GM12875 (cell line): ENCODE results near the gene PNLIP.

Source experiments
- H3K4me3 ChIP-seq: one replicate; pipeline ENCODE4 v1.5.1; 2011; ENCODE audit warnings: low read depth, low read length, control low read depth
- TF ChIP-seq, protein P1 (sequence below): IDR thresholded peaks from 2 replicates; pipeline ENCODE4 v1.5.1; 2011; ENCODE audit warnings: low read depth, mild to moderate bottlenecking, control low read depth, inconsistent platforms, low read length, moderate library complexity, borderline replicate concordance; ENCODE audit not compliant: insufficient read depth

Gene PNLIP

DNA sequence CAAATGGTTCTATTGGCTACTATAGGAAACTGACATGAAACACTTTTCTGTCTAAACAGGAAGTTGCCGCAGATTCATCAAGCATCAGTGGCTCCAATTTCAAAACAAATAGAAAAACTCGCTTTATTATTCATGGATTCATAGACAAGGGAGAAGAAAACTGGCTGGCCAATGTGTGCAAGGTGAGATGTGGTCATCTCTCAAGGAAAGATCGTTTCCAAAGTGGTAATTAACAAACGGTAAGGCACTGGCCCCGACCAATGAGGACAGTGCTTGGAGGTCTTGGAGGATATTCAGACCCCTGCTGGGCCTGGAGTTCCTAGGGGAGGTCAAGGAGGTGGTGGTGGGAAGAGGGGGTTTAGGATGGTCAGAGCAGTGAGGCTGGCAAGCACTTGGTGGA, 2.6 kb downstream of the PNLIP start:
- no peak overlapping the region for H3K4me3 ChIP-seq
- TF ChIP-seq, protein P1, sequence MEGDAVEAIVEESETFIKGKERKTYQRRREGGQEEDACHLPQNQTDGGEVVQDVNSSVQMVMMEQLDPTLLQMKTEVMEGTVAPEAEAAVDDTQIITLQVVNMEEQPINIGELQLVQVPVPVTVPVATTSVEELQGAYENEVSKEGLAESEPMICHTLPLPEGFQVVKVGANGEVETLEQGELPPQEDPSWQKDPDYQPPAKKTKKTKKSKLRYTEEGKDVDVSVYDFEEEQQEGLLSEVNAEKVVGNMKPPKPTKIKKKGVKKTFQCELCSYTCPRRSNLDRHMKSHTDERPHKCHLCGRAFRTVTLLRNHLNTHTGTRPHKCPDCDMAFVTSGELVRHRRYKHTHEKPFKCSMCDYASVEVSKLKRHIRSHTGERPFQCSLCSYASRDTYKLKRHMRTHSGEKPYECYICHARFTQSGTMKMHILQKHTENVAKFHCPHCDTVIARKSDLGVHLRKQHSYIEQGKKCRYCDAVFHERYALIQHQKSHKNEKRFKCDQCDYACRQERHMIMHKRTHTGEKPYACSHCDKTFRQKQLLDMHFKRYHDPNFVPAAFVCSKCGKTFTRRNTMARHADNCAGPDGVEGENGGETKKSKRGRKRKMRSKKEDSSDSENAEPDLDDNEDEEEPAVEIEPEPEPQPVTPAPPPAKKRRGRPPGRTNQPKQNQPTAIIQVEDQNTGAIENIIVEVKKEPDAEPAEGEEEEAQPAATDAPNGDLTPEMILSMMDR, result no peak

DNA sequence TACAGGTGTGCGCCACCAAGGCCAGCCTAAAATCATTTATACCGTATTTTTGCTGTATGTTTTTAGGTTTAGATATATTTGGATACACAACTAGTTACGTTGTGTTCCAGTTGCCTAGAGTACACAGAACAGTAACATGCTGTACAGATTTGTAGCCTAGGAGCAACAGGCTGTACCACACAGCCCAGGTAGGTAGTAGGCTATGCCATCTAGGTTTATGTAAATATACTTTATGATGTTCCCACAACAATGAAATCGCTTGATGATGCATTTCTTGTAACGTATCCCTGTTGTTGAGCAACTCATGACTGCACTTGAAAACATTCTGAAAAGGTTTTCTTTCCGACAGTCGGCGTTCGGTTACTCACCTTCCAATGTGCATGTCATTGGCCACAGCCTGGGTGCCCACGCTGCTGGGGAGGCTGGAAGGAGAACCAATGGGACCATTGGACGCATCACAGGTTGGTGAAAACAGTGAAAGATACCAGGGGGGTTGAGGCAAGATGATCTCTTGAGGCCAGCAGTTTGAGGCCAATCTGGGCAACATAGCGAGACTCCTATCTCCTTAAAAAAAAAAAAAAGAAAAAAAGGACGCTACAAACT, 7.7 kb downstream of the PNLIP start:
- no peak overlapping the region for H3K4me3 ChIP-seq
- TF ChIP-seq, protein P1, result no peak

DNA sequence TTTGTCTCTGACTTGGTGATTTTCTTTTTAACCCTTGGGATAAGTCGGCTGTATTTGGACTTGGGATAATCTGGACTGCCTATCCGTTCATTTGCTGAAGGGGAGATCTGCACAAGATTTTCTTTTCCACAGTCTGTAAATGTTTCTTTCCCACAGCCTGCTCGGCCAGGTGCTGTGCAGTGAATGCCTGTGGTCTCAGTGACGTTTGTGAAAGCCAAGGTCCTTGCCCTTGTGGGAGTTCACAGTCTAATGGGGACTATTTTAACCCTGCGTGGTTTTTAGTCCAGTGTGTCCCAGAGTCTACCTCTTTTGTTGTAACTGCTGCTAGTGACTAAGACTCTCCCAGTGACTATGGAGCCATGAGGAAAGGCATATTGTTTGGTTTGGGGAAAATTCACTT, 8.9 kb downstream of the PNLIP start:
- H3K4me3 ChIP-seq, result no peak overlapping the region
- TF ChIP-seq, protein P1, result no peak

DNA sequence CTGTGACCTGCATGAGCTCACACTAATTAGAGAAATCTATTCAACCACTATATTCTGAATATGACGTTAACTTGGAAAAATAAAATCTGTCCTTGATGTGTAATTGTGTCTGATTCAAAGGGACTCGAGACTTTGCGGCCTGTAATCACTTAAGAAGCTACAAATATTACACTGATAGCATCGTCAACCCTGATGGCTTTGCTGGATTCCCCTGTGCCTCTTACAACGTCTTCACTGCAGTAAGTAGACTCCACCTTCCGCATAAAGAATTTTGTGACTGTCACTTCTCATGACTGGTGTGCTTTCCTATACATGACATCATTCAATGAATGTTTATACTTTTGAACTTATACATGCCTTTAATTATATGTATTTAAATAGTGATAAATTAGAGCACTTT, 10.1 kb downstream of the PNLIP start:
- H3K4me3 ChIP-seq, result no peak overlapping the region
- TF ChIP-seq, protein P1, result no peak

DNA sequence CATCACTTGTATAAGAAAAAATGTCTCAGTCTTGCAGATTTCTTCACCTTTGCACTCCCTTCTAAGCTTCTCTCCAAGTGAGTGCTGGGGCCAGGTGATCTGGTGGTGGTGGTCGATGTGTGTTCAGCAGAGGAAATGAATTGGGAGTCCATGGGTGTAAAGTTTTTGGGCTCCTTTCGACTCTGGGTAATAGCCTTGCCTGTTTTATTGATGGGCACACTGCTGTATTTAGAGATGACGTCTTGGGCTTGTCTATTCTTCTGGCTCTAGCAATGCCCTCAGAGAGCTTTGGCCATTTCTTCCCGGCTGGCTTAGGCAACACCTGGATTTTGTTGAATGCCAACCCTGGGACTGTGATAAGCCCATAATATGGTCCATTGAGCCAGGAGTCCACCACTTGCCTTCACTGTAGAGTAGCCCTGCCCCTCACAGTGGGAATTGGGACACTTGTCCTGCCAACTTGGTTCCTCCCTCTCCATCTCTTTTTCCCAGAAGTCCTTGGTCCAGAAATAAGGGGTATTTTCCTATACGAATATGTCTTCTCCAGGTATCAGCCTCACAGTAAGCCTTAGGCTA, 11.7 kb downstream of the PNLIP start:
- TF ChIP-seq, protein P1, result no peak
- H3K4me3 ChIP-seq, result no peak overlapping the region

DNA sequence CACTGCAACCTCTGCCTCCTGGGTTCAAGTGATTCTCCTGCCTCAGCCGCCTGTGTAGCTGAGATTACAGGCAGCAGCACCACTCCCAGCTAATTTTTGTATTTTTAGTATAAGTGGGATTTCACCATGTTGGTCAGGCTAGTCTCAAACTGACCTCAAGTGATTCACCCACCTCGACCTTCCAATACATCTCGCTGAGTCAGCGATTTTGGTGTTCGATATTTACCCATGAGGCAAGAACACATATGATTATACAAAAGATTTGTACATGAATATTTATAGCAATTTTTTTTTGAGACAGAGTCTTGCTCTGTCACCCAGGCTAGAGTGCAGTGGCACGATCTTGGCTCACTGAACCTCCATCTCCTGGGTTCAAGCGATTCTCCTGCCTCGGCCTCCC, 19.8 kb downstream of the PNLIP start:
- TF ChIP-seq, protein P1, result no peak
- no peak overlapping the region for H3K4me3 ChIP-seq

DNA sequence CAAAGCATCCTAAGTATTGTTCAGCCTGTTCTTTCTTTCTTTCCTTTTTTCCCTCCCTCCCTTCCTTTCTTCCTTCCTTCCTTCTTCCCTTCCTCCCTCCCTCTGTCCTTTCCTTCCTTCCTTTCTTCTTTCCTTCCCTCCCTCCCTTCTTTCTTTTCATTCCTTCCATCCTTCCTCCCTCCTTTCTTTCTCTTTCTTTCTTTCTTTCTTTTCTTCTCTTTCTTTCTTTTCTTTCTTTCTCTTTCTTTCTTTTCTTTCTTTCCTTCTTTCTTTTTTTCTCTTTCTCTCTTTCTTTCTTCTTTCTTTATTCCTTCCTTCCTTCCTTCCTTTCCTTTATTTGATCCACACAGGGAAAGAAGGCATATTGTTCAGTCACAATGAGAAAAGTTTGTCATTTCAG, 21.2 kb downstream of the PNLIP start:
- TF ChIP-seq, protein P1, result no peak
- H3K4me3 ChIP-seq, result no peak overlapping the region
